Endodermal cell (in vitro differentiated cells): ENCODE measurements around the gene PHOX2A. TPM values are rescaled to one million over a fixed set of nuclear protein-coding genes. Genes with fewer than 3 reads are reported as not detected.
"Not testable (repeated sequence)": the region's sequence is repeated elsewhere in the genome, so short reads cannot be mapped to it uniquely, and the experiment has no call there.

Experiments
- DNase-seq: peaks from one replicate; pipeline ENCODE4 v3.0.0-alpha.2; 2017
- H3K27ac ChIP-seq: 2 replicates; pipeline ENCODE4 v1.5.1; 2013; ENCODE audit warnings: mild to moderate bottlenecking, low read depth, low read length, moderate library complexity
- H3K27me3 ChIP-seq: 2 replicates; pipeline ENCODE4 v1.6.1; 2013; ENCODE audit warnings: mild to moderate bottlenecking, low read length, moderate library complexity; ENCODE audit not compliant: insufficient read depth, control insufficient read depth, poor library complexity, severe bottlenecking
- H3K36me3 ChIP-seq: 2 replicates; pipeline ENCODE4 v1.7.0; 2013; ENCODE audit warnings: mild to moderate bottlenecking, low read length, moderate library complexity; ENCODE audit not compliant: control insufficient read depth, insufficient read depth
- H3K4me1 ChIP-seq: one replicate; pipeline ENCODE4 v1.7.0; 2013; ENCODE audit warnings: low read length; ENCODE audit not compliant: control insufficient read depth, insufficient read depth
- H3K4me3 ChIP-seq: 2 replicates; pipeline ENCODE4 v1.5.1; 2013; ENCODE audit warnings: mild to moderate bottlenecking, low read length, moderate library complexity
- H3K9ac ChIP-seq: 2 replicates; pipeline ENCODE4 v1.6.1; 2013; ENCODE audit warnings: mild to moderate bottlenecking, low read length, moderate library complexity; ENCODE audit not compliant: poor library complexity, severe bottlenecking; ENCODE audit errors: extremely low read depth
- H3K9me3 ChIP-seq: 2 replicates; pipeline ENCODE4 v1.6.1; 2013; ENCODE audit warnings: mild to moderate bottlenecking, low read length, moderate library complexity; ENCODE audit not compliant: control insufficient read depth
- H3K27ac Mint-ChIP-seq: 2 replicates; pipeline ENCODE4 v1.8.0; 2020; ENCODE audit warnings: mixed read lengths
- H3K27me3 Mint-ChIP-seq: 2 replicates; pipeline ENCODE4 v1.8.0; 2021; ENCODE audit warnings: mild to moderate bottlenecking, mixed read lengths; ENCODE audit not compliant: insufficient read depth
- H3K36me3 Mint-ChIP-seq: 2 replicates; pipeline ENCODE4 v1.8.0; 2020; ENCODE audit warnings: low read depth, mixed read lengths
- H3K4me1 Mint-ChIP-seq: 2 replicates; pipeline ENCODE4 v1.8.0; 2020; ENCODE audit warnings: mixed read lengths
- H3K4me3 Mint-ChIP-seq: 2 replicates; pipeline ENCODE4 v1.8.0; 2020; ENCODE audit warnings: mild to moderate bottlenecking, moderate library complexity, mixed read lengths
- H3K9me3 Mint-ChIP-seq: 2 replicates; pipeline ENCODE4 v1.8.0; 2020; ENCODE audit warnings: mild to moderate bottlenecking, mixed read lengths
- CTCF ChIP-seq: fragments of 200-600 bp; sonication (generic); conservative IDR thresholded peaks from 2 replicates; pipeline ENCODE4 v1.5.0; 2021; ENCODE audit warnings: antibody characterized with exemption, mild to moderate bottlenecking
- WGBS, 2 experiments: methylation state at CpG; one replicate each; pipeline versions ENCODE4 v1.1.5 to v1.1.7; 2013; ENCODE audit warnings: missing lambda C conversion rate in 2 of 2, mixed read lengths in 1 of 2; ENCODE audit not compliant: insufficient coverage in 1 of 2, insufficient read length in 1 of 2; 5-methylcytosine and 5-hydroxymethylcytosine counted together
- total RNA-seq, 2 donors: library from RNA; stranded (reverse); fragmentation: NEBNext Ultra II Directional in 1 of 2; extraction: Animal tissue kit (Norgen Biotek cat#: 25700) in 1 of 2; gene quantifications; 2 replicates in 1 of 2; 3 replicates in 1 of 2; pipeline ENCODE4 v1.2.1, GENCODE V29; 2021

PHOX2A gene
- total RNA-seq, 2 donors from 2014 or later, result 0.92 TPM; not detected in 1

GRCh38 chr11:72209101-72209500 lies 34.9 kb downstream of the PHOX2A start:
- H3K9me3 ChIP-seq, result no peaks in the 10 kb centered on the region
- H3K4me1 Mint-ChIP-seq, result peaks cover 12% of the 10 kb centered on the region
- peak overlapping the region; percentile 22 for H3K27ac Mint-ChIP-seq
- 72 to 94% methylated on average over 2 to 4 of the region's 4 CpGs for WGBS, 2 experiments
- peaks cover 6% of the 10 kb centered on the region for H3K27me3 Mint-ChIP-seq
- no peak overlapping the region for H3K4me3 Mint-ChIP-seq
- no peak overlapping the region for H3K4me3 ChIP-seq
- H3K36me3 ChIP-seq, result no peaks in the 10 kb centered on the region
- no peak overlapping the region for H3K9ac ChIP-seq
- DNase-seq, result peak; percentile 47
- H3K27me3 ChIP-seq, result peaks cover 1% of the 10 kb centered on the region
- no peaks in the 10 kb centered on the region for H3K4me1 ChIP-seq
- no peaks in the 10 kb centered on the region for H3K9me3 Mint-ChIP-seq
- no peak overlapping the region for H3K27ac ChIP-seq
- TF ChIP-seq CTCF, result no peak
- H3K36me3 Mint-ChIP-seq, result no peaks in the 10 kb centered on the region

DNA sequence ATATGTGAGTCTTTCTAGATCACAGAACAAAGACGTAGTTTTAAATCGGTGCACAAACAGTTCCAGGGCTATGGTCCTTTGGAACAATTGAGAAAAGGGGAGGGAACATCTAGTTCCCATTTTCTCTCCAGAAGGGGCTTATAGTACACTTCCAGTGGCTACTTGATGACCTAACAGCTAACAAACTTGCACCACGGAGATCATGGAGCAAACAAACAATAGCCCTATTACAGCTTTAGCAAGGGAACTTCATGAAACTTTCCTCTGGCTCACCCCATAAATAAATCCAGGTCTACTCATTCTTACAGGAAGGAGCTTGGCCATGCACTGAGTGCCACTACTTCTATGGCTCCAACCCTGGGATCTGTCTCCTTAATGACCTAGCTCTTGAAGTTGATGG lies 35.7 kb downstream of the PHOX2A start:
- H3K27ac ChIP-seq, result no peak overlapping the region
- no peak overlapping the region for H3K9ac ChIP-seq
- no peak overlapping the region for H3K27ac Mint-ChIP-seq
- no peaks in the 10 kb centered on the region for H3K9me3 Mint-ChIP-seq
- H3K4me3 Mint-ChIP-seq, result no peak overlapping the region
- 90 to 97% methylated on average over 3 of the region's 3 CpGs for WGBS, 2 experiments
- H3K27me3 Mint-ChIP-seq, result peaks cover 4% of the 10 kb centered on the region
- no peaks in the 10 kb centered on the region for H3K27me3 ChIP-seq
- H3K4me3 ChIP-seq, result no peak overlapping the region
- H3K4me1 Mint-ChIP-seq, result peaks cover 12% of the 10 kb centered on the region
- H3K9me3 ChIP-seq, result no peaks in the 10 kb centered on the region
- no peak for DNase-seq
- H3K36me3 Mint-ChIP-seq, result no peaks in the 10 kb centered on the region
- no peaks in the 10 kb centered on the region for H3K36me3 ChIP-seq
- no peak for TF ChIP-seq CTCF
- no peaks in the 10 kb centered on the region for H3K4me1 ChIP-seq

DNA sequence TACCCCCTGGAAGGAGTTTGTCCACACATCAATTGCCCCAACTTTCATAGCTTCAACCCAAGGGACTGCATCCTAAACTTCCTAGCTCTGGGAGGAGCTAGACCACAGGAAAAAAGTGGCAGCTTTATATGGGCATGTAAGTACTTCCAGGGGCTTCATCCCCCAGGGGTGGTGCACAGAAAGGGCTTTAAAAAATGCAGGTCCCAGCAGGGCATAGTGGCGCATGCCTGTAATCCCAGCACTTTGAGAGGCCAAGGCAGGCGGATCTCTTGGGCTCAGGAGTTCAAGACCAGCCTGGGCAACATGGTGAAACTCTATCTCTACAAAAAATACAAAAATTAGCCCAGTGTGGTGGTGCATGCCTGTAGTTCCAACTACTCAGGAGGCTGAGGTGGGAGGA lies 37.2 kb downstream of the PHOX2A start:
- peak; percentile 45 for DNase-seq
- WGBS, 2 experiments, result 88 to 100% methylated on average over 1 to 2 of the region's 2 CpGs
- H3K4me1 Mint-ChIP-seq, result peaks cover 12% of the 10 kb centered on the region
- not testable (repeated sequence) for H3K4me3 ChIP-seq, H3K4me1 ChIP-seq, H3K27ac Mint-ChIP-seq, H3K9me3 ChIP-seq, H3K27ac ChIP-seq, H3K36me3 Mint-ChIP-seq, H3K27me3 ChIP-seq, H3K36me3 ChIP-seq, H3K4me3 Mint-ChIP-seq, H3K27me3 Mint-ChIP-seq, H3K9ac ChIP-seq, H3K9me3 Mint-ChIP-seq

- no peaks in the 10 kb centered on the region for H3K9me3 Mint-ChIP-seq
- no peaks in the 10 kb centered on the region for H3K27me3 Mint-ChIP-seq
- Histone ChIP-seq H3K9me3 (no peaks in the 10 kb centered on the region), H3K27me3 (no peaks in the 10 kb centered on the region), H3K9ac (no peak overlapping the region), H3K4me3 (no peak overlapping the region), H3K27ac (no peak overlapping the region), H3K4me1 (no peaks in the 10 kb centered on the region), H3K36me3 (no peaks in the 10 kb centered on the region)
- no peak for TF ChIP-seq CTCF
- no peak for DNase-seq
- H3K27ac Mint-ChIP-seq, result no peak overlapping the region
- H3K4me3 Mint-ChIP-seq, result no peak overlapping the region
- H3K4me1 Mint-ChIP-seq, result peaks cover 12% of the 10 kb centered on the region
- H3K36me3 Mint-ChIP-seq, result no peaks in the 10 kb centered on the region
Measured at GRCh38 chr11:72204886-72205285, 39.1 kb downstream of the PHOX2A start.
